Effector CD4-positive, alpha-beta T cell (primary cell): Measurements from ENCODE around the gene FAM241B.

Experiments used
- DNase-seq: peaks from one replicate; pipeline ENCODE4 v3.0.0-alpha.2; 2020

FAM241B gene

DNA sequence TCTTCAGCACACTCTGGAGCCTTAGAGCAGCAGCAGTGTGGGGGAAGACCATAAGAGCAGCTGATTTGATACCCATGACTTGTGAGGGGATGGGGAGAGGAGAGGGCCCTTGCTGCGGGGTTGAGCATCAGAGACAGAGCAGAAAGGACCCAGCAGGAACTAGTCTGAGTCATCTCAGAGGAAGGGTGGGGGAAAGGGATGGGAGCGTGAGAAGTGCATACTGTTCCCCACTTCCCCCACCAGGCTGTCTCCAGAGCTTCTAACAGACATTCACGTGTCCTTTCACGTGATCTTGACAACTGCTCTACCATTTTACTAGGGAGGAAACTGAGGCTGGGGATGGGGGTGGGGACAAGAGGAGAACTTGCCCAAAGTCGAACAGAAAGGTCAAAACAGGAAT is 38.7 kb downstream of the FAM241B start:
- DNase-seq: no peak

GRCh38 chr10:69669409-69669808 is 39.4 kb downstream of the FAM241B start:
- no peak for DNase-seq

GRCh38 chr10:69673521-69673920 is 43.5 kb downstream of the FAM241B start:
- no peak for DNase-seq

DNA sequence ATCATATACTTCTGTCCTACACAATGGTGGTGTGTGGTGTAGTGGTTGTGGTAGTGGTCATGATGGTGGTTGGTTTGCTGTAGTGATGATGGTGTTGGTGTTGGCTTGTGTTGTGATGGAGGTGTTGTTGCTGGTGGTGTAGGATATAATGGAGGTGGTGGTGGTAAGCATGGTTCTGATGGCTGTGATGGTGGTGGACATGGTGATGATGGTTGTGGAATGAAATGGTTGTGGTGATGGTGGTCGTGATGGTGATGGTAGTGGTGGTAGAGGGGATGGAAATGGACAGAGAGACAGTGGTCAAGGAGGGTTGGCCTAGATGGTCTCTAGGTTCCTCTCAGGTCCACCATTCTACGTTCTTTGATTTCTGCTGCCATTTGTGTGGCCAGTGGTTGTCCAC is 44.7 kb downstream of the FAM241B start:
- DNase-seq: no peak

DNA sequence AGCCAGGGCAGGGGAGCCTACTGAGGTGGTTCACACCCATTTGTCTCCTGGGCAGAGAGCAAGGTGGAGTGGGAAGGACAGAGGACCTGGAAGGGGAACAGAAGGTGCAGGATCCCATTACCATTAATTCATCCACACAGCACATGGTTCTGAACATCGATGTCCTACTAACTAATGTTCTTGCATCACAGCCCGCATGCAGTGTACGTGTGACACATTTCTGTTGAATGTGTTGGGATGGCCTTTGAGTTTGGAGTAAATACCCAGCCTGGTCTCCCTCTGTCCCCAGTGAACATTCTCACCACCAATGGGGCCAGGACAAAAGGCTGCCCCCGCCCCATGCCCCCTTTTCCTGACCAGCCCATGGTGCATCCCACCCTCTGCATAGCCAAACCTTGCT is 46.3 kb downstream of the FAM241B start:
- no peak for DNase-seq

- no peak for DNase-seq
These were observed 48.1 kb downstream of the FAM241B start for GRCh38 chr10:69677985-69678654.

DNA sequence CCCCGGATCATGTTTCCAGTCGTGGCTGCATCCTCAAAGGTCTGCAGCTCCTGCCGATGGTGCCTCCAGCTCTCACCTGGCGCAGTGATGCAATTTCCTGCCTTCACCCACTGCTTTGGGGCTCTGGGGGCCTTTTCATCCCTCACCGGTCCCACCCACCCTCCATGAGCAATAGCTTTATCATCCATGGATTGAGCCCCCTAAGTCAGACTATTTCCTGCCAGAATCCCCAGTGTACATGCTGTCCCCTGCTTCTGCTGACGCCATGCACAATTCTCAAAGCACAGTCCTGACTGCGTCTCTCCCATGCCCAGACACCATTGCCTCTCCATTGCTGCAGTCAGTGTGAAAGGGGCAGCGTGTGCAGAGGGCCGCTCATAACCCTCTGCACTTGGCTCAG is 49.7 kb downstream of the FAM241B start:
- no peak for DNase-seq

- DNase-seq: no peak
These were observed 50.6 kb downstream of the FAM241B start for GRCh38 chr10:69680610-69681009.

GRCh38 chr10:69681436-69681835 is 51.4 kb downstream of the FAM241B start:
- DNase-seq: no peak

GRCh38 chr10:69682955-69683474 is 53.0 kb downstream of the FAM241B start:
- DNase-seq: no peak
